Activated CD4-positive, alpha-beta T cell treated with anti-CD3 and anti-CD28 coated beads, Interleukin-2, amount 50 U/mL, for 1 hour (primary cell): Measurements from ENCODE around the gene CDC20B.

Experiments used
- DNase-seq: peaks from one replicate; pipeline ENCODE4 v3.0.0-alpha.2; 2020

The CDC20B gene, protein sequence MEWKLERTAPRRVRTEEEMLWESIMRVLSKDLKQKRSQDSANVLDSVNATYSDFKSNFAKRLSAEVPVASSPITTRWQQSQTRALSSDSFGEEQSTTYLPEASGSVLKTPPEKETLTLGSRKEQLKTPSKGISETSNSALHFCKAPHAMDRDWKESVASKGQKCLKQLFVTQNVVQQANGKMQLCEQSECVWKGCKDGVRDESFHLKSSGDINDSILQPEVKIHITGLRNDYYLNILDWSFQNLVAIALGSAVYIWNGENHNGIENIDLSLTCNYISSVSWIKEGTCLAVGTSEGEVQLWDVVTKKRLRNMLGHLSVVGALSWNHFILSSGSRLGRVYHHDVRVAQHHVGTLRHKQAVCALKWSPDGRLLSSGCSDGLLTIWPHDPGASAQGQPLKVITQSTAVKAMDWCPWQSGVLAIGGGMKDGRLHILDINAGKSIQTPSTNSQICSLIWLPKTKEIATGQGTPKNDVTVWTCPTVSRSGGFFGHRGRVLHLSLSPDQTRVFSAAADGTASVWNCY

DNA sequence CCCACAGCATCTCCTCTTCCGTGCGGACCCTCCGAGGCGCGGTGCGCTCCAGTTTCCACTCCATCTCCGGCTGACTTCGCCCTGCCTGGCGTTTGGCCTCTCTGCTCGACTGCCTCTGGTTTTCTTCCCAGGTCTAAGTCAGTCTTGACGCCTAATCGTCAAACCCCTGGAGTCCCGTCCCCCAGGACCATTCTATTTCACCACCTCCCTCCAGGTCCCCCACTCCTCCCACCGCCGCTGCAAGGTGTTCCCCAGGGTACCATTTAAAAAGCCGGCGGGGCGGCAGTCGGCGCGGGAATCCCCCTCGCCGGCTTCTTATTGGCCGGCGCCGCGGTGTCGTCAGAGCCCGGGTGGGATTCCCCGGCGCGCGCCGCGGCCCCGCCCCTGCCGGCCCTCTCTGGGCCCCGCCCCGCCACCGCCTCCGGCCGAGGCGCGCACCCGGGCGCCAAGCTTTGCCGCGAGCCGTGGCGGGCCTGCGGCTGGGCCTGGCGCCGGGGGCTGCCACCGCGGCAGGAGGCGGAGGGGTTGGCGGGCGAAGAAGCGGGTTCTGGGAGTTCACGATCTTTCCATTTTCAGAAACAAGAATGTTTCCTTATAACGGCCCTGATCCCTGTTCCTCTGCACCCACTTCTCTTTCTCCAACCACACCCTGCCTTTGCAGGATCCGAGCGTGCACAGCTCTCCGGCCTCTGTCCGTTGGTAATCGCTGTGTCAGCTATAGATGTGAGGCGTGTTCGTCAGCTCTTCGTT is at the start of gene CDC20B:
Gene CDC20B, minus strand, starts transcription at position 241 of the 750 bp plus-strand sequence. Its CDS starts 177 bp downstream, at position 64.
- DNase-seq, result peak; percentile 61

DNA sequence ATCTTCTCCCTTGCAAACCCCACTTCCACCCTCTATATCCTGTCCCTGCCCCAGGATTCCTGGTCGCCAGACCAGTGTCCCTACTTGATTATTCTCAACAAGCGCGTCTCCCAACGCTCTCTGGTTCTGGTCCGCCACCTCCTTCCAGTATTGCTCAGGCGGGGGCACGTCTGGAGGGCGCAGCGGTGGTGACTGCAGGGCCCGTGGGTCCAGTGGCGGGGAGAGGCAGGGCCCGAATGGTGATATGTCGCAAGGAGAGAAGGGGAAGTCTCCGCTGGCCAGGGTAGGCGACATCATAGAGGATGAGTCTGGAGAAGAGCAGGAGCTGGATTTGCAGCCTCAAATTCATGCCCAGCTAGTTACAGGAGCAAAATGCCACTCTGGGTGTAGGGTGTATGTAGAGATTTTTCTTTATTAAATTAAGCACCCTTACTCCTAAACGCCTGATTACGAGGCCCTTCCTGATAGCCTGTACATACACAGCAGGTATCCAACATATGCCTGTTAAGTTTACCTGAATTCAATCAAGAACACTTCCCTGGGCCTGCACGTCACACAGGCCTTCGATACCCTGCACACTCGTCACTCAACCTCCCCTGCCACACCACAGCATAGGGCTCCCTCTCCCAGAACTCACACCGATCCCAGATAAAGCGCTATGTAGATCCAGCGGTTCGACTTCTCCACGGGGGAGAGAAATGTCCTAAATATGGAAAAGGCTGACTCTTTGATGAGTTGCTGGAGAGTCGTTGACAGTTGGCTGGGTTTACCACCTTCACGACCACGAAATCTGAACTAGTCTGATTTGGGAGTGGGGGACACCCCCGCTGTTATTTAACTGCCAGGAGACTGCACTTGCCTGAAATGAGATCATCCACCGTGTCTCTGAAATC is 49.4 kb upstream of the CDC20B start:
- DNase-seq, result no peak

DNA sequence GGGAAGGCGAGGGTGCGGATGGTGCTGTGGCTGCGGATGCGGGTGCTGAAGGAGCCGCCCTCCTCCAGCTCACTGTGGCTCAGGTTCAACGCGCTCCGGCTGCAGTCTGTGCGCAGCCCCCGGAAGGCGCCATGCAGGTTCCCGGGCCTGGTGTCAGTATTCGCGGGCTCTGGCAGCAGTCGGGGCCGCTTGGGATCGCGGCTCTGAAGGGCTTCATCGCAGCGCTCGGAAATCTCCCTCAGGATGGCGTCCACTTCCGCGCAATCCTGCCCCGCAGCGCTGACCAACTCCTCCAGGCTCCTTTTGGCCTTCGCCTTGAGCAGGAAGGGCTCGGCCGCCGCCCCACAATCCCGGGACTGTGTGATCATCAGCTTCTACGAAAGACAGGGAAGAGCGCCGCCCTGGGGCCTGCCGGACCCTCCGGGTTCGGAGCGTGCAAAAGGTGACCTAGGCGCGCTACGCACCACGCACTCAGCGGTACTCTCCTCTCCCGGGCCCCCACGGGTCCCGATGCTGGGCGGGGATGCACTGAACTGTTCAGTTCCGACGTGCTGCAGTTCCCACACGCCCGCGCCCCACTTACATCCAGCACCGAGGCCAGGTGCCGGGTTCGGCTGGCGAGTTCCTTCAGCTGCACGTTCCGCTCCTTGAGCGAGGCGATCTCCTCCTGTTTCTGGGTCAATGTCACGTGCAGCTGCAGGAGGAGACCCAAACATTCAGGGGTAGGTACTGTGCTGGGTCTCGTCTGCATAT is 47.6 kb upstream of the CDC20B start:
- no peak for DNase-seq

DNA sequence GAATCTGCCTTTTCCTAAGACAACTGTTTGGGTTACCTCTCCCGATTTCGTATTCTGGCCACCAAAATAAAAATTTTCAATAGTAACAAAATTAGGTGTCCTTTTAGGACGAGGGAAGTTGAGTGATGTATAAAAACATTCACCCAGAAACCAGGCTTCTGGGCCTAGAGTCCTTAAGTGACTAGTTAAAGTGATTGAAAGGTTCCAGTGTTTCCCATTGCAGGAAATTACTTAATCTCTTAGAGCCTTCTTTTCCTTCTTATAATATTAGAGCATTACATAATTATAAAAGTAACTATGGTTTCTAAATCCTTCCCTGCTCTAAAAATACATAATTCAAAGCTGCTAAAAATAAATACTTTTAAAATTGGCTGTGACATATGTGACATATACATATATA is 46.8 kb upstream of the CDC20B start:
- DNase-seq, result no peak

DNA sequence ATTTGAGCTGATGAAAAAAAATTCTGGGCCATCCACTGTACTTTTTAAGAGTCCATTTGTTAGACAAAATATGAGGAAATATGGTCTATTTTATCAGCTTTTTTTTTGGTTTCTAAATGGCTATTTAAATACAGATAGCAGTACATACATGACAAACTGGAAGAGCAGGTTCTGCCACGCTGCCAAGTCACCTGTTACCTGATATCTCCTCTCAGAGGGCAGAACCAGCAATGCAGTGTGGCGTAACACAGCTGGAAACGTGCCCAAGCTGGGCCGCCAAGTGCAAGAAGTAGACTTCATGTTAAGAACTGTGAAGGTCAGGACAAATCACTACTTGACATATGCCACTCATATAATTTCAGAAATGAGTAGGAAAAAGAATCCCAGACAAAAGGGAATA is 46.0 kb upstream of the CDC20B start:
- DNase-seq, result no peak

DNA sequence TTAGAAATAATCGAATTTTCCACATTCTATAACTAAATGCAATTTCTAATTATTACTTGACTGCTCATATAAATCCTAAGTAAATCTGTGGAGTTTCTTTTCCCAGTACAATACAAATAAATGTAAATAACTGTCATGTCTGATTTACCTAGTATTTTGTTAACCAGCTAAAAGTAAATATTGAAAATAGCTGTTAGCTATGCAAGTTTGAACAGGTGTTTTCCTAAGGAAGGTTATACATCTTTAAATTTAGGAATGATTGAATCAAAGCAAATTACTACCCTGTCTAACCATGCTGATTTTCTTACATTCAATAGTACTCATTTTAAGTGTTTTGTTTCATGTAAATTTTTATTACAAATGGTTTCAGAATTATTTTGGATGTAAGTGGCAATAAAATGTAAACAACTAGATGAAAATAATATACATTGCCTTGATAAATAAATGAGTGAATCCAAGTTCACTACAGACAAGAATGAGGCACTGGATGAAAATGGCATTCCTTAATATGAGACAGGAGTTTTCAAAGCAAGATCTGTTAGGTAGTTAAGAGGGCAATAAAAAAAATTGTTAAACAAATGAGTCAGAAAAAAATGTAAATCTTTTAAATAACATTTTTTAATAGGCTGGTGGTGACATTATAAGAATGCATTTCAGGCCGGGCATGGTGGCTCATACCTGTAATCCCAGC is 38.4 kb upstream of the CDC20B start:
- DNase-seq, result no peak

DNA sequence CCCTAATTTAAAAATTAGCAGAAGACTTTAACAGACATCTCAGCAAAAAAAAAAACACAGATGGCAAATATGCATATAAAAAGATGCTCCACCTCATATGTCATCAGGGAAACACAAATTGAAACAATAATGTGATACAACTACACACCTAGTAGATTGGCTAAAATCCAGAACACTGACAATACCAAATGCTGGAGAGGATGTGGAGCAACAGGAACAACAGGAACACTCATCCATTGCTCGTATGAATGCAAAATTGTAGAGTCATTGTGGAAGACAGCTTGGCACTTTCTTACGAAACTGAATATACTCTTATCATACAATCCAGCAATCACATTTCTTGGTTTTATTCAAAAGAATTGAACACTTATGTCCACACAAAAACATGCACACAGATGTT is 32.0 kb upstream of the CDC20B start:
- DNase-seq, result no peak

DNA sequence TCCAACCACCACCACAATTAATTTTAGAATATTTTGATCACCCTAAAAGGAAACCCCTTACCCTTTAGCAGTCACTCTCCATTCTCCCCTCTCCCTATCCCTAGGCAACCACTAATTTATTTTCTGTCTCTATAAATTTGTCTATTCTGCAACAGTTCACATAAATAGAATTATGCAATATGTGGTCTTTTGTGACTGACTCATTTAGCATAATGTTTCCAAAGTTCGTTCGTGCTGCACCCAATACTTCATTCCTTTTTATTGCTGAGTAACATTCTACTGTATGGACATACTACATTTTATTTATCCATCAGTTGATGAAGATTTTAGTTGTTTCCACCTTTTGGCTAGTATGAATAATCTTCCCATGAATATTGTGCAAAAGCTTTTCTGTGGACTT is 18.2 kb upstream of the CDC20B start:
- DNase-seq, result no peak

DNA sequence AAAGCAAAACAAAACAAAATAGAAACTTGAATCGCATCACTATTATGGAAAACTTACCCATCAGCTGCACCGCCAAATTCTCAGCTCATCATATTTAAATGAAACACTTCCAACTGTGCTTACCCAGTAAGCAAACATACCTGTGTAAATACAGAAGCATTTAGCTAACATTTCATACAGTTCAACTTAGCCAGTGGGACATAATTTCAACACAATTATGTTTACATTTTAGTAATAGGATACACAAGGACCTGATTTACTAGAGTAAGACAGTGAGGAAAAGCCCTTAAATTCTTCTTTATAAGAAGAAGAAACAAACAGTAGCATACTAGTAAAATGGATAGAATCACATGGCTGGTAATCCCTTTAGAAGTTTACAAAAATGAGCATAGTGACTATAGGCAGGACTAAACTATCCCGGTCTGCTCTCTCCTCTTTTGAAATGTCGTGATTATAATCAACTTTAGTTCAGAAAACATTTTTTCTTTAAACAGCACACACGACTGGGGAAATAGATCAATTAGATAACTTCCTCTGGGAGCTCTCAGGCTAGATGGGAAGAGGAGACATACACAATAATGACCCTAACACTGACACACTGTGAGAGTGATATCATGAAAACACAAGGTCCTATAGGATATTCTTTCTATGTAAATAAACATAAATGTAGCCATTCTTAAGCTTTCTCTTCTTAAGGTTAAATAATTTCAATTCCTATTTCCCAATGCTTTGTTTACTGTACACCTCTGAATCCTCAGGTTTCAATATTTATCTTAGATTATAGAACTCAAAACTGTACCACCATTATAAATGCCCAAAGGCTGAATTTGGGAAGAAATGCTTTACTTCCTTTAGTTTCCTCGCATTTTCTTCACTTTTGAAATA is 15.9 kb upstream of the CDC20B start:
- no peak for DNase-seq

DNA sequence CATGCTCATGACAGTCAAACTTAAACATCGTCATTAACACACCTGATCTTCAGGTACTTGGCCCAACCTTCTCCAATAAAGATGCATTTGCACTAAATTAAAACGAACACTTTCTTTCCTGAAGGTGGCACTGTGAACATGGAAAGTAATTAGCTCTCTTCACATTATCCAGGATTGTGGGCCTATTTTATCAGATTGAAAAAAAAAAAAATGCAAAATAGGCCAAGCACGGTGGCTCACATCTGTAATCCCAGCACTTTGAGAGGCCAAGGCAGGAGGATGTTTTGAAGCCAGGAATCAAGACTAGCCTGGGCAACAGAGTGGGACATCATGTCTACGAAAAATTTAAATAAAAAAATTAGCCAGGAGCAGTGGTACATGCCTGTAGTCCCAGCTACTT is 14.4 kb upstream of the CDC20B start:
- no peak for DNase-seq

DNA sequence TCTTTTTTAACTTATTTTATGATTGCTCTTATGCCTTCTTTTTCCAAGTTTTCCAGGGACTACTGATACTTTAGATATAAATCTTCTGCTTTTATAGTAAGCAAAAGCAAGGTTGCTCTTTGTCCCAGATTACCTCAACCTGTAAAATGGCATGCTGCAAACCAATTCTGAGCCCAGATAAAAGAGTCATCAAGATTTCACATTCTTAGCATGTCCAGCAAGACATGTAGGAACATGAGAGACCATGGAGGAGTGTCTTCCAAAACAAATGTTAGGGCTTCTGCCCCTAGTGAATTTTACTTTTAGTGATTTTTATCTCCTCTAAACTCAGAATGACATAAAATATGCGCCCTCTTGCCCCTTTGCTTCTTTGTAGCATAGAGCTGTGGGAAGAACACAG is 7.0 kb upstream of the CDC20B start:
- DNase-seq, result no peak

DNA sequence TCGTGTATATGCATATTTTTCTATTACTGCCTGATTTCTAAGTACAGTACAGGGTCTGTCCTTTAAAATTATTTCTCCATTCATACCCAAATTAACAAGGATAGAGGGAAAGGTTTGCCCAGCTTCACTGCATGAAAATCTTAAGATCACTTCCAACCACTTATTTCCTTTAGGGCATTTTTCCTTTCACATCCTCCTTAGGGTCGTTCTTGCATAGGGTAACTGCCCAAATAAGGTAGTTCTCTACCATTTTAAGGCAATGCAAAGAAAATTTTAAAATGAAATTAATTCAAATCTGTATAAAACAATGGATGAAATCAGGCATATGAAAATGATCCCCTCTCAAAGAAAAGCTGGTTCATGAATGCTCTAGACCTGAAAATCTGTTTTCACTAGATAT is 4.1 kb upstream of the CDC20B start:
- no peak for DNase-seq

DNA sequence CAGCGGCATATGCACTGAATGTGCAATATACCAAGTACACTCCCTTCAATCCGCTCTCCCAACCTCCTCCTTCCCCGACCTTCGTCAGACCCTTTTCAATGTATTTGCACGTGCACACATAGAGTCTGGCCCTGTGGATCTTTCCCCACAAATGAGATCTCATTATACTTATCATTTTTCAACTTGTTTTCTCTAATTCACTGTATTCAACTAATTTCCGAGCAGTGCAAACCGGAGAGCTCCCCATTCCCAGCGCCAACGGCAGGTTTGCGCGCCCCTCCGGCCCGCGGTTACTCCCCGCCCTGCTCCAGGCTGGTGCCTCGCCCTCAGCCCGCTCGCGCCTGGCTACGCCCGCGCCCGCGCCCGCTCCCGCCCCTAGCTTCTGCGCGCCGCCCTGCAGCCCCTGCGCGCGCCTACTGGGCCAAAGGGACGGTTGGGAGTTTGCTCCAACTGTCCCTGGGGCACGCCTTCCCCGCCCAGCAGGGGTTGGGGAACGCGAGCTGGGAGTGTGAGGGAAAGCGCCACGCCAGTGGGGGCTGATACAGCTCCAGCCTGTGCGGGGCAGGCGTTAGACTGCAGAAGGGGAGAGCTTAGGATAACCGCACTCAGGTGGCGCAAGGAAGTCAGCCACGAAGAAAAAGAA is 3.3 kb upstream of the CDC20B start:
- DNase-seq, result no peak

DNA sequence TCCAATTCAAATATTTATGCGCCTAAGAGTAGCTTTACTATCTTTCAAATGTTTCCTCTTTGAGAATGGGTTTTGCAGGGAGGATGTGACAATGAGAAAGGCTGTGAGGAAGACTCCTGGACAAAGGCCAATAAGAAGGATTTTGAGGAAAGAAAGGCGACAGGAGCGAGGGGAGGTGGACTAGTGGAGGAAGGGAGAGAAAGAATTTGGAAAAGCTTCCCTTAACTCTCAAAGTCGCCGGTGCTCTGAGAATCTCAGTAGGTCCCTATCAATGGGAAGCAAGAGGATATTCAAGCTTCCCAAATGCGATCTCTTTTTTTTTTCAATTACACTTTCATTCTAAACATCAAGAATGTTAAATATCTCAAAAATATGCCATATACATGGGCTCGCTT is 2.8 kb upstream of the CDC20B start:
- no peak for DNase-seq

DNA sequence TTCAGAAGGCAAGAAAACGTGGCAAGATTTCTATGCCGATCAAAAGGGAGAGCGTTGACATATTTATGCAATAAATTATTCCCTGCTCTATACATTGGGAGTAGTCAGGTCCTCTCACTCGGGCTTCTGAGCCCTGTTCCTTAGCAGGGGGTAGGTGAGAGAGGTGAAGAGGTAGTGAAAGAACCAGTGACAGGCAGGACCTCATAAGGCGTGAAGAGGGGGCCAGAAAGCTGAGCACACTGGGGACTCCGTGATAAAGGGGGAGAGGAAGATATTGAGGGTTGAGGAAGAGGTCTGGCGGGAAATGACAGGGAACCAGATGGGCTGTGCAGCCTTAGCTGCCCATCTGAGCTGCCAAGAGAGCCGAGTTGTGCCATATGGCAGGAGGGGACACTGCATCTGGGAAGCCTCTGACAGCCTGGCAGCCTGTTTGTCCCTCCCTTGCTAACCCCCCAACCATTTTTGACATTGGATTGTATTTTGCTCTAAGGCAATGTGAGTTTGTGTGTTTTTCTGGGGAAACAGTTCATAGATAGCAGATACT is 782 bp upstream of the CDC20B start:
- DNase-seq, result no peak

DNA sequence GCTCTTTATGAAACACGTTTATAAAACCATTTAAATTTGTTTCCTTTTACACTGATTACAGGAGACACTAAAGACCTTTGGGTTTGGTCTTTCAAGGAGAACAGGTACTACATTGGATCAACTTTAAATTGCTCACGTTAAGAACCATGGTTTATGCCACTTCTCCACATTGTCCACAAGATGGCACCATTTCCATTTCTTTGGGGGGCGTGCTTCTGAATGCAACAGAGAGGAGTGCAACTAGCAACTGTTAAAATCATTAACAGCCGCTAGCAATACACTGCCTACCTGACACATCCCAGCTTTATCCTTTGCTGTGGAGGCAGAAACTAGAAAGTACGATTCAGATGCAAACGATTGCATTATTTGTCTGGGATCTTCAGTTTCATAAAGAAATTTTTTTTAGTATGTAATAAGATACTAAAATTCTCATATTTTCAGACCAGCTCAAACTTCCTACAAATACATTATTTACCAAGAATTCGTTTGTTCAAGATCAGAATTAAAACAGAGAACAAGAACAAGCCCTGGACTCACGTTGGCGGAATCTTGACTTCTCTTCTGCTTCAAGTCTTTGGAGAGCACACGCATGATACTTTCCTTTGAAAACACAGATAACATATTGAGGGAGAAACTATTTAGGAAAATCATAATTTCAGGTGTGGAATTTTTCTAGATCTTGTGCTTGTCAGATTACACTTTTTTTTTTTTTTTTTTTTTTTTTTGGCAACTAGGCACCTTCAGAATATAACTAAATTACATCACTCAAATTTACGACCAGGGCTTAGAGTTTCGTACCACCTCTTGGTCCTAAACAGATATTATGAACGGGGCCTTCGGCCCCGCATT is 702 bp downstream of the CDC20B start:
- peak; percentile 45 for DNase-seq

DNA sequence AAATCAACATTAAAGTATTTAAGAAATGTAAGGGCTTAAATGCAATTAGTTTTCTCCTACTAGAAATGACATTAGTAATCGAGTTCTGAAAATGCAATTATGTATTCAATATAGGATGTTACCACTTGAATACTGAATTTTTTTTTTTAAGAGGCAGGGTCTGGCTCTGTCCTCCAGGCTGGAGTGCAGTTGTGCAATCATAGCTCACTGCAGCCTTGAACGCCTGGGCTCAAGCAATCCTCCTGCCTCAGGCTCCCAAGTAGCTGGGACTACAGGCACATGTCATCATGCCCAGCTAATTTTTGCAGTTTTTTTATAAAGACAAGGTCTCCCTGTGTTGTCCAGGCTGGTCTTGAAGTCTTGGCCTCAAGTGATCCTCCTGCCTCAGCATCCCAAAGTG is 1.5 kb downstream of the CDC20B start:
- DNase-seq, result no peak

DNA sequence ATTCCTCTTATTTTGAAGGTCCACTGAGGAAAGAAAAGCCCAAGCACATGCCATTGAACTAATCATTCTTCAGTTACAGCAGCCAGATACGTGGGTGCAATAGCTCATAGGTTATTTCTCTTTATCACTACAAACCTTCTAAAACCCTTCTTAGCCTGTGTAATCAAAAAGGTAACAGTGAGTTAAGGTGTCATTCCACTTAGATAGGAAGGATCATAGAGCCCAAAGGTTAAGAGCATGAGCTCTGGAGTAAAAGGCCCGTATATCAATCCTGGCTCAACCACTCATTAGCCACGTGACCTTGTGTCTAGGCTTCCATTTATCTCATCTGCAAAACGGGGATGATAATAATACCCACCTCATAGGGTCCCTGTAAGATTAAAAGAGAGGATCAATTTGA is 10.3 kb downstream of the CDC20B start:
- no peak for DNase-seq
